Kidney epithelial cell (primary cell): Measurements from ENCODE around the gene SAMD11. TPM values are rescaled to one million over a fixed set of nuclear protein-coding genes. Genes with fewer than 3 reads are reported as not detected.

Source experiments
- DNase-seq: peaks from one replicate; pipeline ENCODE4 v3.0.0-alpha.2; 2010; ENCODE audit warnings: low read depth
- H3K27me3 ChIP-seq: 2 replicates; pipeline ENCODE4 v1.6.0; 2011; ENCODE audit warnings: low read length; ENCODE audit not compliant: control insufficient read depth, insufficient read depth
- H3K36me3 ChIP-seq: 2 replicates; pipeline ENCODE4 v1.5.1; 2011; ENCODE audit warnings: low read length; ENCODE audit not compliant: control insufficient read depth, insufficient read depth
- H3K4me3 ChIP-seq: 2 replicates; pipeline ENCODE4 v1.5.1; 2011; ENCODE audit warnings: low read depth, mild to moderate bottlenecking, control low read depth, low read length
- total RNA-seq: library from RNA; depleted of rRNA; stranded (reverse); fragments of >200 nt; gene quantifications from 2 replicates; pipeline ENCODE4 v1.2.3, GENCODE V29; 2015
- TF ChIP-seq, protein P1 (sequence below): IDR thresholded peaks from 2 replicates; pipeline ENCODE4 v1.5.1; 2011; ENCODE audit warnings: mild to moderate bottlenecking, moderate library complexity, low read length, control low read depth, inconsistent platforms; ENCODE audit not compliant: insufficient read depth, poor library complexity, severe bottlenecking

SAMD11 gene
- total RNA-seq, 1 donor from 2014 or later: 2.3 TPM

DNA sequence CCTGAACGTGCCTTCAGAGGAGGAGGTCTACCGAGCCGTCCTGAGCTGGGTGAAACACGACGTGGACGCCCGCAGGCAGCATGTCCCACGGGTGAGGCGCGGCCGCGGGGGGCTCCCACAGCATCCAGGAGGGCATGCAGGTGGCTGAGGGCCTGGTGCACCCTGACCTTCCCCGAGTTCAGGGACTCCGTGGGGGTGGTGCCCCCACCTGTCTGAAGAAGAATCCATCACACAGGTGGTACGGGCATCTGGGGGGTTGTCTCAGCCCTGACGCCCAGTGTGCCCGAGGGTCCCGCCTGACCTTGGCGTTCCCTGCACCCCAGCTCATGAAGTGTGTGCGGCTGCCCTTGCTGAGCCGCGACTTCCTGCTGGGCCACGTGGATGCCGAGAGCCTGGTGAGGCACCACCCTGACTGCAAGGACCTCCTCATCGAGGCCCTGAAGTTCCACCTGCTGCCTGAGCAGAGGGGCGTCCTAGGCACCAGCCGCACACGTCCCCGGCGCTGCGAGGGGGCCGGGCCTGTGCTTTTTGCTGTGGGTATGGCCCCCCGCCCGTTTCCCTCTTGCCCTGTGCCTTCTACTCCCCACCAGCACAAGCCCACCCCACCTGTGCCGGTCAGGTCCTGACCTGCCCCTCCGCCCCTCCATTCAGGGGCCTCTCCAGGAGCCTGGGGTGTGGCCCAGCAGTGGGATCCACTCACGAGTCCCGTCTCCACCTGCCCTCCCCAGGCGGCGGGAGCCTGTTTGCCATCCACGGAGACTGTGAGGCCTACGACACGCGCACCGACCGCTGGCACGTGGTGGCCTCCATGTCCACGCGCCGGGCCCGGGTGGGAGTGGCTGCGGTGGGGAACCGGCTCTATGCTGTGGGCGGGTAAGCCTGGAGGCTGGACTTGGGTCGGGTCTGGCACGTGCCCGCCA, 38.9 kb downstream of the SAMD11 start:
- H3K4me3 ChIP-seq: no peak overlapping the region
- DNase-seq: no peak
- H3K27me3 ChIP-seq: peaks cover 3% of the 10 kb centered on the region
- TF ChIP-seq, protein P1, sequence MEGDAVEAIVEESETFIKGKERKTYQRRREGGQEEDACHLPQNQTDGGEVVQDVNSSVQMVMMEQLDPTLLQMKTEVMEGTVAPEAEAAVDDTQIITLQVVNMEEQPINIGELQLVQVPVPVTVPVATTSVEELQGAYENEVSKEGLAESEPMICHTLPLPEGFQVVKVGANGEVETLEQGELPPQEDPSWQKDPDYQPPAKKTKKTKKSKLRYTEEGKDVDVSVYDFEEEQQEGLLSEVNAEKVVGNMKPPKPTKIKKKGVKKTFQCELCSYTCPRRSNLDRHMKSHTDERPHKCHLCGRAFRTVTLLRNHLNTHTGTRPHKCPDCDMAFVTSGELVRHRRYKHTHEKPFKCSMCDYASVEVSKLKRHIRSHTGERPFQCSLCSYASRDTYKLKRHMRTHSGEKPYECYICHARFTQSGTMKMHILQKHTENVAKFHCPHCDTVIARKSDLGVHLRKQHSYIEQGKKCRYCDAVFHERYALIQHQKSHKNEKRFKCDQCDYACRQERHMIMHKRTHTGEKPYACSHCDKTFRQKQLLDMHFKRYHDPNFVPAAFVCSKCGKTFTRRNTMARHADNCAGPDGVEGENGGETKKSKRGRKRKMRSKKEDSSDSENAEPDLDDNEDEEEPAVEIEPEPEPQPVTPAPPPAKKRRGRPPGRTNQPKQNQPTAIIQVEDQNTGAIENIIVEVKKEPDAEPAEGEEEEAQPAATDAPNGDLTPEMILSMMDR: no peak
- no peaks in the 10 kb centered on the region for H3K36me3 ChIP-seq

DNA sequence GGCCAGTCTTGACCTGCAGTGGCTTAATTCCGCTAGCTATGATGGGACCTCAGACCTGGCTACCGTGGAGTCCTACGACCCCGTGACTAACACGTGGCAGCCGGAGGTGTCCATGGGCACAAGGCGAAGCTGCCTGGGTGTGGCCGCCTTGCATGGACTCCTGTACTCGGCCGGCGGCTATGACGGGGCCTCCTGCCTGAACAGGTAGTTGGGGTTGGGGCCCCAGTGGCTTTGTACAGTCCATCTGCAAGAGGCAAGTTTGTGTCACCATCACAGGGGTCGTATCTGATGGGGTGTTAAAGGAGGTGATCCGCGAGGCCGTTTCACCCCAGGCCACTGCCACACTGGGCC, 39.6 kb downstream of the SAMD11 start:
- H3K36me3 ChIP-seq: no peaks in the 10 kb centered on the region
- no peak for DNase-seq
- H3K4me3 ChIP-seq: no peak overlapping the region
- TF ChIP-seq, protein P1: no peak
- peaks cover 3% of the 10 kb centered on the region for H3K27me3 ChIP-seq

DNA sequence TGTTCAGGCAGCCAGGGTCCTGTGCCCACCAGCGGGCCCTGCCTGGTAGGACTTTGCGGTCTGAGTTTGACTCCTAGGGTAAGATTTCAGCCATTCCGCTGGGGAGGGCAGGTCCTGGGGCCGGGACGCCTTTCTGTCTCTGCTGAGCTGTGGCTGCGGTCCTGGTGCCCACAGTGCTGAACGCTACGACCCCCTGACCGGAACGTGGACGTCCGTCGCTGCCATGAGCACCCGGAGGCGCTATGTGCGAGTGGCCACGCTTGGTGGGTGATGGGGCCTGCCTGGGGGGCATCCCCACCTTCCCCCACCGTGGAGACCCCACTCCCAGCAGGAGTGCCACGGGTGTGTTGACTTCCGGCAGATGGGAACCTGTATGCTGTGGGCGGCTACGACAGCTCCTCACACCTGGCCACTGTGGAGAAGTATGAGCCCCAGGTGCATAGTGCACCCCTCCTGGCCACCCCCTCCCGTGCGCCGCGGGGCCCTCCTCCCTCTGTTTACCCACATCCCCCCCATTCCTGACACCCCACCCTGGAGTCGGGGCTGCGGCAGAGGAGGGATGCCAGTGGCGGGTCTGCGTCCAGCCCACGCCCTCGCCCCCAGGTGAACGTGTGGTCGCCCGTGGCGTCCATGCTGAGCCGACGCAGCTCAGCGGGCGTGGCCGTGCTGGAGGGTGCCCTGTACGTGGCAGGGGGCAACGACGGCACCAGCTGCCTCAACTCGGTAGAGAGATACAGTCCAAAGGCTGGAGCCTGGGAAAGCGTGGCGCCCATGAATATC, 40.2 kb downstream of the SAMD11 start:
- H3K36me3 ChIP-seq: no peaks in the 10 kb centered on the region
- DNase-seq: no peak
- H3K27me3 ChIP-seq: peaks cover 3% of the 10 kb centered on the region
- H3K4me3 ChIP-seq: no peak overlapping the region
- TF ChIP-seq, protein P1: no peak

DNA sequence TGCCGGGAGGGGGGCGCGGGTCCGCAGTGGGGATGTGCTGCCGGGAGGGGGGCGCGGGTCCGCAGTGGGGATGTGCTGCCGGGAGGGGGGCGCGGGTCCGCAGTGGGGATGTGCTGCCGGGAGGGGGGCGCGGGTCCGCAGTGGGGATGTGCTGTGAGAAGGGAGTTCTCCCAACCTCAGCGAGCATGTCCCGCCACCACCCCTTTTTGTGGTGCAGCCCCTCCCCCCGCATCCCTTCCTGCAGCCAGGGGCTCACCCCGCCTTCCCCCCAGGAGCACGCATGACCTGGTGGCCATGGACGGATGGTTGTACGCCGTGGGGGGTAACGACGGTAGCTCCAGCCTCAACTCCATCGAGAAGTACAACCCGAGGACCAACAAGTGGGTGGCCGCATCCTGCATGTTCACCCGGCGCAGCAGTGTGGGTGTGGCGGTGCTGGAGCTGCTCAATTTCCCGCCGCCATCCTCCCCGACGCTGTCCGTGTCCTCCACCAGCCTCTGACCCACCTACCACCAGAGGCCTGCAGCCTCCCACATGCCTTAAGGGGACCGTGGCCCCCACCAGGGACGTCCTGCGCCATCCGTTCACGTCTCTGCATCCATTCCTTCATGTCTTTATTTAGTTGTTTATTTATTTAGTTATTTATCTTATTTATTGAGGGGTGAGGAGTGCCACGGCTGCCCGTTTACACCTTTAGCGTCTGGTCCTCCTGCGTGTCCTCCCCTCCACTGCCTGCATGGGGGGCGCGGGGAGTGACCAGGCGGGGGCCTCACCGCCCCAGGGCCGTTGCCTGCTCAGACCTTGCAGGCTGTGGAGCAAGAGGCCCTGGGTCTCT, 41.2 kb downstream of the SAMD11 start:
- TF ChIP-seq, protein P1: no peak
- no peaks in the 10 kb centered on the region for H3K36me3 ChIP-seq
- no peaks in the 10 kb centered on the region for H3K27me3 ChIP-seq
- DNase-seq: no peak
- no peak overlapping the region for H3K4me3 ChIP-seq

DNA sequence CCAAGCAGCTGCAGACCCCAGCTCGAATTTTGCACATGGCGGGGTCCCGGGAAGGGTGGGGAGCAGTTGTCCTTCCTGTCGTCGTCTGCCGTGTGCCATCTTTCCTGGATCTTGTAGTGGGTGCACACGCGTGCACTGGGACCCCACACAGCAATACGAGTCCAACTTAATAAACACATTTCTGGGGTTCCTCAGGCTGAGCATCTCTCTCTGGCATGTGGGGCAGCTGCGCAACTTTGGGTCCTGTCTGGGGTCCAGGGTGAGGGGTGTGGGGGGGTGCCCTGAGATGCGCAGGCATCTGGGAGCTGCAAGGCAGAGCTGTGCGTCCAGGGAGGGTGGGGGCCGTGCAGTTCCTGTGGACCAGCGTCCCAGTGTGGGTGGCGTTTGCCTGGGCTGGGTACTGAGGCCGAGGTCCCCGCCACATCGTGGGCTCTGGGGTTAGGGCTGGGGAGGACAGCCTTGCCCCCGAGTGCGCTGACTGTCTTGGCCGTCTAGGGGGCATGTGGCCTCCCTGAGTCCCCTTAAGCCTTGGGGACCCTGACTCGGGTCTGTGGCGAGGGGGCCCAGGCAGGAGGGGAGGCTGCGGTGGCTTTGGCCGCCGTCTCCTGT, 41.9 kb downstream of the SAMD11 start:
- no peak for DNase-seq
- no peaks in the 10 kb centered on the region for H3K36me3 ChIP-seq
- H3K4me3 ChIP-seq: no peak overlapping the region
- H3K27me3 ChIP-seq: peaks cover 7% of the 10 kb centered on the region
- TF ChIP-seq, protein P1: no peak
